ENCODE results near the gene NGEF. TPM values are rescaled to one million over a fixed set of nuclear protein-coding genes. Genes with fewer than 3 reads are reported as not detected.

NGEF gene
- total RNA-seq, 4 donors from 2014 or later: 4.0 to 16.5 (median 6.2) TPM

GRCh38 chr2:233036162-233036838 is 23.2 kb upstream of the NGEF start:
- DNase-seq: no peak
- intact Hi-C loops (cut with DNase I): loop anchor here (10.0 kb wide), 1 partner anchor 199 kb away; no protein-coding TSS in a partner anchor
- TF ChIP-seq POLR2A (IDR thresholded peaks at IDR 0.05) (no peak), CTCF (IDR thresholded peaks at IDR 0.05) (no peak)
- Histone ChIP-seq H3K4me1 (peaks cover 0 to 5% (median 0%) of the 10 kb centered on the region in 3 donors), H3K36me3 (no peaks in the 10 kb centered on the region), H3K27me3 (peaks cover 0 to 15% (median 0%) of the 10 kb centered on the region in 4 donors), H3K4me3 (no peak overlapping the region), H3K27ac (no peak overlapping the region), H3K9me3 (no peaks in the 10 kb centered on the region)
- WGBS, 2 donors: 82 to 85% methylated on average over 11 to 12 of the region's 12 CpGs

GRCh38 chr2:233035426-233036161 is 22.5 kb upstream of the NGEF start:
- no peak for DNase-seq
- Histone ChIP-seq H3K9me3 (no peaks in the 10 kb centered on the region), H3K4me1 (peaks cover 0 to 5% (median 0%) of the 10 kb centered on the region in 3 donors), H3K36me3 (no peaks in the 10 kb centered on the region), H3K27ac (no peak overlapping the region), H3K4me3 (no peak overlapping the region), H3K27me3 (peaks cover 0 to 7% (median 0%) of the 10 kb centered on the region in 4 donors)
- 88 to 89% methylated on average over 13 to 23 of the region's 23 CpGs for WGBS, 2 donors
- TF ChIP-seq CTCF (IDR thresholded peaks at IDR 0.05) (no peak), POLR2A (IDR thresholded peaks at IDR 0.05) (no peak)
- intact Hi-C loops (cut with DNase I): loop anchor here (10.0 kb wide), 1 partner anchor 199 kb away; no protein-coding TSS in a partner anchor

DNA sequence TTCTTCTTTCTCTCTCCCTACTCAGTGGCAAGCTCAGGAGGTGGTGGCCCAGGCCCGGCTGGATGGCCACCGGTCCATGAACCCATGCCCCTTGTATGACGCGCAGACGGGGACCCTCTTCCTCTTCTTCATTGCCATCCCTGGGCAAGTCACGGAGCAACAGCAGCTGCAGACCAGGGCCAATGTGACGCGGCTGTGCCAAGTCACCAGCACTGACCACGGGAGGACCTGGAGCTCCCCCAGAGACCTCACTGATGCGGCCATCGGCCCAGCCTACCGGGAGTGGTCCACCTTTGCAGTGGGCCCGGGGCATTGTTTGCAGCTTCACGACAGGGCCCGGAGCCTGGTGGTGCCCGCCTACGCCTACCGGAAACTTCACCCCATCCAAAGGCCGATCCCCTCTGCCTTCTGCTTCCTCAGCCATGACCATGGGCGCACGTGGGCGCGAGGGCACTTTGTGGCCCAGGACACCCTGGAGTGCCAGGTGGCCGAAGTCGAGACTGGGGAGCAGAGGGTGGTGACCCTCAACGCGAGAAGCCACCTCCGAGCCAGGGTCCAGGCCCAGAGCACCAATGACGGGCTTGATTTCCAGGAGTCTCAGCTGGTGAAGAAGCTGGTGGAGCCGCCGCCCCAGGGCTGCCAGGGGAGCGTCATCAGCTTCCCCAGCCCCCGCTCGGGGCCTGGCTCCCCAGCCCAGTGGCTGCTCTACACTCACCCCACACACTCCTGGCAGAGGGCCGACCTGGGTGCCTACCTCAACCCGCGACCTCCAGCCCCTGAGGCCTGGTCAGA is 21.2 kb upstream of the NGEF start:
- no peaks in the 10 kb centered on the region for H3K27me3 ChIP-seq
- H3K4me1 ChIP-seq: peaks cover 0 to 5% (median 0%) of the 10 kb centered on the region in 3 donors
- no peaks in the 10 kb centered on the region for H3K9me3 ChIP-seq
- DNase-seq: no peak
- intact Hi-C loops (cut with DNase I): loop anchor here (10.0 kb wide), 1 partner anchor 201 kb away; no protein-coding TSS in a partner anchor
- H3K4me3 ChIP-seq: no peak overlapping the region
- 94 to 100% methylated on average over 1 to 12 of the region's 37 CpGs for WGBS, 2 donors
- TF ChIP-seq CTCF (IDR thresholded peaks at IDR 0.05) (no peak), POLR2A (IDR thresholded peaks at IDR 0.05) (no peak)
- H3K36me3 ChIP-seq: no peaks in the 10 kb centered on the region
- H3K27ac ChIP-seq: no peak overlapping the region

DNA sequence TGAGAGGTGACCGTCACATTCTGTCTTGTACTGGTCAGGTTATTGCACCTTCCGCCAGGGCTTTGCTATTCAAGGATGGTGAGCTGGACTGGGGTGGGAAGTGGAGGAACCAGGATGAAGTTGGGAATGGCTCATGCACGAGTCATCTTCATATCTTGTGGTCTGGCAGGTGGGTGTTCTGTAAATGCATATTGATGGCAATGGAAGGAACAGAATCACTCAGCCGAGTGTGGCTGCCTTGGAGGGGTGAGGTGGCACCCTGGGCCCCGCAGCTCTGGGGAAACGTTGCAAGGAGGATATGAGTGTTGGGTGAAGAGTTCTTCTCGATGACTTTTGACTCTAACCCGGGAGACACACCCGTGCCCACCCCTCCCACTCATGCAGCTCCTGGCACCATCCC is 20.6 kb upstream of the NGEF start:
- H3K4me3 ChIP-seq: no peak overlapping the region
- WGBS, 2 donors: 52 to 94% methylated on average over 2 to 9 of the region's 9 CpGs
- no peak for TF ChIP-seq POLR2A (IDR thresholded peaks at IDR 0.05)
- TF ChIP-seq CTCF (IDR thresholded peaks at IDR 0.05): no peak
- H3K9me3 ChIP-seq: no peaks in the 10 kb centered on the region
- peaks cover 0 to 5% (median 0%) of the 10 kb centered on the region in 3 donors for H3K4me1 ChIP-seq
- H3K36me3 ChIP-seq: no peaks in the 10 kb centered on the region
- H3K27me3 ChIP-seq: no peaks in the 10 kb centered on the region
- no peak overlapping the region for H3K27ac ChIP-seq
- intact Hi-C loops (cut with DNase I): loop anchor here (10.0 kb wide), 1 partner anchor 201 kb away; no protein-coding TSS in a partner anchor
- no peak for DNase-seq
